HepG2 (cell line): ENCODE measurements around the gene SLC45A3. TPM values are rescaled to one million over a fixed set of nuclear protein-coding genes. Genes with fewer than 3 reads are reported as not detected.
A peak's percentile ranks its signal among the peaks of the same experiment; 100 is the strongest.

Source experiments
- ARID3A ChIP-seq: IDR thresholded peaks from 2 replicates; pipeline ENCODE4 v1.6.1; 2012; ENCODE audit warnings: low read depth, low read length, improper control_type of control experiment
- ATF6 ChIP-seq: sonication (generic); formaldehyde crosslinking; conservative IDR thresholded peaks from 2 replicates; pipeline ENCODE4 v1.4.0; 2020; ENCODE audit warnings: missing genetic modification reagents
- DNMT1 ChIP-seq: sonication (generic); formaldehyde crosslinking; IDR thresholded peaks from 2 replicates; pipeline ENCODE4 v1.5.1; 2020; ENCODE audit warnings: mild to moderate bottlenecking, missing genetic modification reagents
- FOXP1 ChIP-seq, 2 experiments: fragments of 450-650 bp in 1 of 2; IDR thresholded peaks; 2 replicates each; pipeline ENCODE4 v1.6.1; 2017 to 2018; ENCODE audit warnings: antibody characterized with exemption in 1 of 2
- GPN1 ChIP-seq: sonication (generic); formaldehyde crosslinking; IDR thresholded peaks from 2 replicates; pipeline ENCODE4 v1.5.1; 2020; ENCODE audit warnings: missing genetic modification reagents, borderline replicate concordance
- JUNB ChIP-seq: sonication (generic); formaldehyde crosslinking; IDR thresholded peaks from 2 replicates; pipeline ENCODE4 v1.8.0; 2022; ENCODE audit warnings: missing genetic modification reagents, mild to moderate bottlenecking, borderline replicate concordance
- MAFG ChIP-seq: sonication (generic); formaldehyde crosslinking; IDR thresholded peaks from 2 replicates; pipeline ENCODE4 v1.5.1; 2020; ENCODE audit warnings: mild to moderate bottlenecking, missing genetic modification reagents
- MED13 ChIP-seq: sonication (generic); formaldehyde crosslinking; IDR thresholded peaks from 2 replicates; pipeline ENCODE4 v1.5.0; 2020; ENCODE audit warnings: missing genetic modification reagents
- RFXANK ChIP-seq: IDR thresholded peaks from 2 replicates; pipeline ENCODE4 v1.6.1; 2016
- SALL1 ChIP-seq: sonication (generic); formaldehyde crosslinking; IDR thresholded peaks from 2 replicates; pipeline ENCODE4 v1.8.0; 2022; ENCODE audit warnings: mild to moderate bottlenecking, missing genetic modification reagents
- USF2 ChIP-seq, 2 experiments: sonication (generic) in 1 of 2; formaldehyde crosslinking in 1 of 2; IDR thresholded peaks; 2 replicates each; pipeline versions ENCODE4 v1.5.1 to v1.6.1; 2011 to 2020; ENCODE audit warnings: borderline replicate concordance in 1 of 2, low read depth in 1 of 2, low read length in 1 of 2, mild to moderate bottlenecking in 1 of 2, missing genetic modification reagents in 1 of 2, moderate library complexity in 1 of 2
- ZMYM3 ChIP-seq: sonication (generic); formaldehyde crosslinking; IDR thresholded peaks from 2 replicates; pipeline ENCODE4 v1.5.1; 2020; ENCODE audit warnings: mild to moderate bottlenecking, missing genetic modification reagents
- ZNF329 ChIP-seq: sonication (generic); formaldehyde crosslinking; IDR thresholded peaks from 2 replicates; pipeline ENCODE4 v1.9.0; 2021; ENCODE audit warnings: low read depth, mild to moderate bottlenecking, missing genetic modification reagents
- ZNF501 ChIP-seq: sonication (generic); formaldehyde crosslinking; IDR thresholded peaks from 2 replicates; pipeline ENCODE4 v1.5.1; 2020; ENCODE audit warnings: mild to moderate bottlenecking, moderate library complexity, missing genetic modification reagents
- ZNF557 ChIP-seq: sonication (generic); formaldehyde crosslinking; IDR thresholded peaks from 2 replicates; pipeline ENCODE4 v1.4.0; 2020; ENCODE audit warnings: missing genetic modification reagents
- ZNF563 ChIP-seq: sonication (generic); formaldehyde crosslinking; IDR thresholded peaks from 2 replicates; pipeline ENCODE4 v1.8.0; 2022; ENCODE audit warnings: mild to moderate bottlenecking, moderate library complexity, missing genetic modification reagents
- ZNF605 ChIP-seq: sonication (generic); formaldehyde crosslinking; IDR thresholded peaks from 2 replicates; pipeline ENCODE4 v1.8.0; 2022; ENCODE audit warnings: mild to moderate bottlenecking, missing genetic modification reagents
- ZNF691 ChIP-seq: sonication (generic); formaldehyde crosslinking; IDR thresholded peaks from 2 replicates; pipeline ENCODE4 v1.4.0; 2020; ENCODE audit warnings: missing genetic modification reagents, low read depth, mild to moderate bottlenecking, borderline replicate concordance
- ZNF83 ChIP-seq: sonication (generic); formaldehyde crosslinking; IDR thresholded peaks from 2 replicates; pipeline ENCODE4 v1.4.0; 2020; ENCODE audit warnings: missing genetic modification reagents, mild to moderate bottlenecking, borderline replicate concordance
- ZSCAN21 ChIP-seq: sonication (generic); formaldehyde crosslinking; IDR thresholded peaks from 2 replicates; pipeline ENCODE4 v1.8.0; 2022; ENCODE audit warnings: mild to moderate bottlenecking, missing genetic modification reagents, moderate library complexity, borderline replicate concordance
- polyA plus RNA-seq, 8 experiments: library from polyadenylated mRNA; depleted of rRNA in 3 of 8; stranded (reverse) in 7 of 8; unstranded in 1 of 8; fragments of >200 nt; fragmentation: Illumina TruSeq in 4 of 8; extraction: Trizol in 4 of 8; gene quantifications; 2 replicates each; pipeline versions ENCODE4 v1.2.1 to v1.2.3, GENCODE V29; 2011 to 2016; ENCODE audit warnings: low read depth in 4 of 8, missing spikeins in 1 of 8, mixed read lengths in 1 of 8; ENCODE audit not compliant: insufficient read depth in 1 of 8
- total RNA-seq, 5 experiments: library from RNA; depleted of rRNA; stranded (reverse); fragments of >200 nt; fragmentation: Illumina TruSeq; extraction: Trizol; gene quantifications; 2 replicates each; pipeline ENCODE4 v1.2.3, GENCODE V29; 2016; ENCODE audit warnings: low read depth in 1 of 5

The SLC45A3 gene
- total and polyA plus RNA-seq, 2 of the 13 experiments (the other 11 are each of a cell fraction or from before 2014, with no cell fraction given): 3.4 to 4.1 TPM

- TF ChIP-seq ATF6 (CRISPR knock-in tag) (no peak), ZNF557 (no peak), USF2 (IDR thresholded peaks at IDR 0.05; ENCODE audit: low read depth, low read length) (no peak), USF2 (CRISPR knock-in tag; IDR thresholded peaks at IDR 0.05; ENCODE audit: borderline replicate concordance) (no peak), ARID3A (no peak), SALL1 (CRISPR knock-in tag) (peak; percentile 17), RFXANK (no peak), ZNF501 (CRISPR knock-in tag) (no peak), MAFG (CRISPR knock-in tag) (no peak), ZMYM3 (no peak), ZSCAN21 (CRISPR knock-in tag) (no peak), ZNF329 (no peak), ZNF83 (CRISPR knock-in tag) (no peak), DNMT1 (CRISPR knock-in tag) (no peak), JUNB (CRISPR knock-in tag) (no peak), MED13 (CRISPR knock-in tag) (no peak), FOXP1 (IDR thresholded peaks at IDR 0.05) (no peak), FOXP1 (CRISPR knock-in tag; IDR thresholded peaks at IDR 0.05) (no peak), ZNF691 (CRISPR knock-in tag) (no peak), ZNF605 (CRISPR knock-in tag) (no peak), ZNF563 (CRISPR knock-in tag) (no peak), GPN1 (CRISPR knock-in tag) (no peak)
Measured at GRCh38 chr1:205680073-205680851, at the start of gene SLC45A3 (continued).
